ENCODE measurements around the gene CMKLR1. TPM values are rescaled to one million over a fixed set of nuclear protein-coding genes. Genes with fewer than 3 reads are reported as not detected.

Gene CMKLR1
- total and polyA plus RNA-seq, 4 donors: 4.5 to 12.0 (median 5.9) TPM

DNA sequence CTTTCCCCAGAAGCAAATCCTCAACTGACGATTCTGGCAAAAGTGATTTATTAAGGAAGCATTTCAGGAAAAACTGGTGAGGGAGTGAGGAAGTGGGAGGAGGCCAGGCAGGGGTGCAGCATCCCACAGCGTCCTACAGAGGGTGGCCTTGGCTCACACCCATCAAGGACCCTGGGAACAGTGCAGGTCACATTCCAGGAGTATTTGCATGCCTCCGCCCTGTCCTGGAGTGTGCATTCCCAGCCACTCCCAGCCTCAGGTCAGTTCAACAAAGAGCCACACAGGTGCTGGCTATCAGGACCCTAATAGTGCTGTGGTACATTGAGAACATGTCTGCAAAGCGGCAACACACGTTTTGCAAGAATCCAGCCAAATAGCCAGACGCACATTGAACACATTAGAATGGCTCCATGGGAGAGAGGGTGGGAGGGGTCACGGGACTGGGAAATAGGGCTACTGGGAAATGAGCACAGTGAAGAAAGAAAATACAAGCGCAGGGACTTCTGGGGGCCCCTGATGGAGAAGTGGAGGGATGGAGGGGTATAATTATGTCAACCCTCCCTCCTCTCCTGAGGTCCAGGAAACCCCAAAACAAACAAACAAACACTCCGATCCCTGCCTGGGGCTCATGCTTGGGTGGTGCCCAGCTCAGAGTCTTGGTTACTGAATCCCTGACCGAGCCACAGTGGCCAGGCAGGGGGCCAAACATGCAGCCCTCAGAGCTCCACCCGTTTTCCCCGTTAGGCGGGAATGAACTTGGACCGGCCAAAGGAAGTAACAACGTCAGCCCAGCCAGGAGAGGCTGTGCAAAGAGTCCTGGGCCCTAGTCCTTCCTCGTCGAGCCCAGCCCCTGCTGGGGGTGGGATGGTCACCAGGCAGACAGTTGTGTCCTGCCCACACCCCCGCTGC lies 36.5 kb downstream of the CMKLR1 start:
- H3K27me3 ChIP-seq (ENCODE audit: control insufficient read depth, insufficient read depth, low read length): no peaks in the 10 kb centered on the region
- H3K9me3 ChIP-seq (ENCODE audit: control insufficient read depth, insufficient read depth, low read length): no peaks in the 10 kb centered on the region
- peaks cover 36% of the 10 kb centered on the region for H3K4me1 ChIP-seq (ENCODE audit: control insufficient read depth, insufficient read depth, low read length)
- no peaks in the 10 kb centered on the region for H3K36me3 ChIP-seq (ENCODE audit: control insufficient read depth, insufficient read depth, low read length)
- peak overlapping the region; percentile 73 for H3K27ac ChIP-seq (ENCODE audit: low read depth, low read length)
- peak in 1 of 6 donors; percentile 83 for DNase-seq (ENCODE audit: low read depth in 4 of 6, low spot score in 6 of 6)
- H3K4me3 ChIP-seq (ENCODE audit: low read depth, low read length): no peak overlapping the region
- 47% methylated on average over 13 of the region's 18 CpGs for WGBS (ENCODE audit: insufficient coverage)

DNA sequence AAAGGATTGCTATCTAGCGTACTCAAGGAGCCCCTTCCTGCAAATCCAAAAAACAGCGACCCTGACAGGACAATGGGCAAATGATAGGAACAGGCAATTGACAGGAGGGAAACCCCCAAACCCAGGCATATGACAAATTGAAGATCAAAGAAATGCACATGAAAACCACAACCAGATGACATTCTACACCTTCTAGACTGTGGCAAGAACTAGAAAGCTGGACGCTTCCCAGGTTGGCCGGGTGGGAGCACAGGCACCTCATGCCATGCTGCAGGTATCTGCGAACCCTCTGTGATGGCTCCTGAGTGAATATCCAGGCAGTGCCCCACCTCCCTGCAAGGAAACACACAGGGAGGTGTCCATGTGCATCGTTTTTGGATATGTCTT lies 37.1 kb downstream of the CMKLR1 start:
- Histone ChIP-seq H3K4me3 (ENCODE audit: low read depth, low read length) (no peak overlapping the region), H3K27me3 (ENCODE audit: control insufficient read depth, insufficient read depth, low read length) (no peaks in the 10 kb centered on the region), H3K27ac (ENCODE audit: low read depth, low read length) (no peak overlapping the region), H3K9me3 (ENCODE audit: control insufficient read depth, insufficient read depth, low read length) (no peaks in the 10 kb centered on the region), H3K36me3 (ENCODE audit: control insufficient read depth, insufficient read depth, low read length) (no peaks in the 10 kb centered on the region), H3K4me1 (ENCODE audit: control insufficient read depth, insufficient read depth, low read length) (peaks cover 36% of the 10 kb centered on the region)
- WGBS (ENCODE audit: insufficient coverage): 96% methylated on average over 4 of the region's 6 CpGs
- DNase-seq (ENCODE audit: low read depth in 4 of 6, low spot score in 6 of 6): no peak

DNA sequence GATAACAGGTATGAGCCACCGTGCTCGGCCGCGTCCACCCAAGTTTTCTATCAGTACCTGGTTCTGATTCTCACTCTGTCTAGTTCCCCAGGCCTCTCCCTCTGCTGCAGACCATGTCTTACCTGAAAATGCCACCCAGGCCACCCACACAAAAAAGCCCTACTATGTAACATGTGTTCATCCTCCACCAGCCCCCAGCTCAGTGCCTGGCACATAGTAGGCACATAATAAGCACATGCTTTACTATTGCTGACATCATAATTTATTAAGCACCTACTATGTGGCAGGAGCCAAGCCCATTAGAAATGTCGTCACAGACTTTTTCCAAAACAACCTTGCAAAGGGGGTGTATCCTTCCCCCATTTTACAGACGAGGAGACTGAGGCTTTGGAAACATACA lies 37.8 kb downstream of the CMKLR1 start:
- 97% methylated on average over 5 of the region's 6 CpGs for WGBS (ENCODE audit: insufficient coverage)
- Histone ChIP-seq H3K4me3 (ENCODE audit: low read depth, low read length) (no peak overlapping the region), H3K27ac (ENCODE audit: low read depth, low read length) (no peak overlapping the region), H3K4me1 (ENCODE audit: control insufficient read depth, insufficient read depth, low read length) (peaks cover 36% of the 10 kb centered on the region), H3K9me3 (ENCODE audit: control insufficient read depth, insufficient read depth, low read length) (no peaks in the 10 kb centered on the region), H3K36me3 (ENCODE audit: control insufficient read depth, insufficient read depth, low read length) (no peaks in the 10 kb centered on the region), H3K27me3 (ENCODE audit: control insufficient read depth, insufficient read depth, low read length) (no peaks in the 10 kb centered on the region)
- no peak for DNase-seq (ENCODE audit: low read depth in 4 of 6, low spot score in 6 of 6)

DNA sequence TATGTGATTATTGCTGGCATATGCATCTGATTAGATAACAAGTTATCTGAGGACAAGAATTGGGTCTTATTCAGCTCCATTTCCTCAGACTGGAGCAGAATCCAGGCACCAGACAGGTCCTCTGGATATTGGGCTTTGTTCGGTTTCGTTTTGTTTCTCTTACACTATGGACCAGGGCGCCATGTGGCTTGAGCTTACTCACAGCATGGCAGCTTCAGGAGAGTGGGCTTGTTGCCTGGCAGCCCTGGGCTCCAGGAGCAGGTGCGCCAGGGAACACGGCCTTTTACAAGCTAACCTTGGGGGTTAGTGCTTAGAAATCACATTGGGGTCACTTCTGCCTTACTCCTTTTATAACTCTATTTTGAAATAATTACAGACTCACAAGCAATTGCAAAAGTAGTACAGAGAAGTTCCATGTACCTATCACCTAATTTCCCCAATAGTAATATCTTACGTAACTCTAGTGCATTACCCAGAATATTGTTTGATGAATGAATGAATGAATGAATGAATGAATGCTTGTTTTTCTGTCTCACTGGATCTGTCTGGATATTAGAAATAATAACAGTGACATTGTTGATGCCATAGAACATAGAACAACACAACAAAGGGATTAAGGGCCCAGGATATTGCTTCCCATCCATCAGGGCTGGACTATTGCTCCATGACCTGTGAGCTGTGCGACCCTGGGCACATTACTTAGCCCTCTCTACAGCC lies 39.0 kb downstream of the CMKLR1 start:
- H3K27ac ChIP-seq (ENCODE audit: low read depth, low read length): no peak overlapping the region
- no peaks in the 10 kb centered on the region for H3K27me3 ChIP-seq (ENCODE audit: control insufficient read depth, insufficient read depth, low read length)
- H3K4me3 ChIP-seq (ENCODE audit: low read depth, low read length): no peak overlapping the region
- WGBS (ENCODE audit: insufficient coverage): 100% methylated on average over 3 of the region's 7 CpGs
- peaks cover 27% of the 10 kb centered on the region for H3K4me1 ChIP-seq (ENCODE audit: control insufficient read depth, insufficient read depth, low read length)
- H3K9me3 ChIP-seq (ENCODE audit: control insufficient read depth, insufficient read depth, low read length): no peaks in the 10 kb centered on the region
- no peaks in the 10 kb centered on the region for H3K36me3 ChIP-seq (ENCODE audit: control insufficient read depth, insufficient read depth, low read length)
- no peak for DNase-seq (ENCODE audit: low read depth in 4 of 6, low spot score in 6 of 6)

DNA sequence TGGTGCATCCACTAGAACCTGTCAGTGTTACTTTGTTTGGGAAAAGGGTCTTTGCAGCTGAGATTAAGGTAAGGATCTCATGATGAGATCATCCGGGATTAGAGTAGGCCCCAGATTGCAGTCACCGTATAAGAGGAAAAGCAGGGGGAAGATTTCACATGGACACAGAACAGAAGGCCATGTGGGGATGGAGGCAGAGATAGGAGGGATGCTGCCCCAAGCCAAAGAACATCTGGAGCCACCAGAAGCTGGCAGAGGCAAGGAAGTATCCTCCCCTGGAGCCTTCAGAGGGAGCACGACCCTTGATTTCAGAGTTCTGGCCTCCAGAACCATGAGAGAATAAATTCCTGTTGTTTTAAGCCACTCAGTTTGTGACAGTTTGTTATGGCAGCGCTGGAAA lies 39.6 kb downstream of the CMKLR1 start:
- H3K9me3 ChIP-seq (ENCODE audit: control insufficient read depth, insufficient read depth, low read length): no peaks in the 10 kb centered on the region
- no peak overlapping the region for H3K27ac ChIP-seq (ENCODE audit: low read depth, low read length)
- H3K4me1 ChIP-seq (ENCODE audit: control insufficient read depth, insufficient read depth, low read length): peaks cover 22% of the 10 kb centered on the region
- H3K27me3 ChIP-seq (ENCODE audit: control insufficient read depth, insufficient read depth, low read length): no peaks in the 10 kb centered on the region
- no peak for DNase-seq (ENCODE audit: low read depth in 4 of 6, low spot score in 6 of 6)
- no peak overlapping the region for H3K4me3 ChIP-seq (ENCODE audit: low read depth, low read length)
- 89% methylated on average over 3 of the region's 4 CpGs for WGBS (ENCODE audit: insufficient coverage)
- no peaks in the 10 kb centered on the region for H3K36me3 ChIP-seq (ENCODE audit: control insufficient read depth, insufficient read depth, low read length)

DNA sequence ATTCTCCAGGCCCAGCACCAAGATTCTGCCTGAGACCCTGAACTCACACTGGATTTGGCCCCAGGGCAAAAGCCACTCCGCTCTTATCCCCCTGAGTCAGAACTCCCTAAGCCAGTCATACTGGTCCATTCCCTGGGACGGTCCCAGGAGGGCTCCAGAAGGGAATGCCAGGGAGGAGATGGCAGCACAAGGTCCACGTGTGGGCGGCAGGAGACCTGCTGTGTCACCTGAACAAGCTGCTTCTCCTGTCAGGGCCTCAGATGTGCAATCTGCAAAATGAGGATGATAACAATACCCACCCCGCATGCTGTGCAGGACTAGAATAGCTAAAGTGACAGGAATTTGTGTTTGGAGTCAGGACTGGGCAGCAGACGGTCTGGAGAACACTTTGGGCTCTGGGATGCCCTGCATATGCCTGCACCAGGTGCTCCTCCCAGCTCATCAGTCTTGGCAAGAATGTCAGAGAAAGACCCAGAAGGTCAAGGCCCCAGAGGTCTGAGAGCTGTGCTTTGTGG lies 40.3 kb downstream of the CMKLR1 start:
- Histone ChIP-seq H3K27me3 (ENCODE audit: control insufficient read depth, insufficient read depth, low read length) (no peaks in the 10 kb centered on the region), H3K4me3 (ENCODE audit: low read depth, low read length) (no peak overlapping the region), H3K4me1 (ENCODE audit: control insufficient read depth, insufficient read depth, low read length) (peaks cover 17% of the 10 kb centered on the region), H3K27ac (ENCODE audit: low read depth, low read length) (no peak overlapping the region), H3K9me3 (ENCODE audit: control insufficient read depth, insufficient read depth, low read length) (no peaks in the 10 kb centered on the region), H3K36me3 (ENCODE audit: control insufficient read depth, insufficient read depth, low read length) (no peaks in the 10 kb centered on the region)
- no peak for DNase-seq (ENCODE audit: low read depth in 4 of 6, low spot score in 6 of 6)
- WGBS (ENCODE audit: insufficient coverage): 90% methylated on average over 5 of the region's 6 CpGs

DNA sequence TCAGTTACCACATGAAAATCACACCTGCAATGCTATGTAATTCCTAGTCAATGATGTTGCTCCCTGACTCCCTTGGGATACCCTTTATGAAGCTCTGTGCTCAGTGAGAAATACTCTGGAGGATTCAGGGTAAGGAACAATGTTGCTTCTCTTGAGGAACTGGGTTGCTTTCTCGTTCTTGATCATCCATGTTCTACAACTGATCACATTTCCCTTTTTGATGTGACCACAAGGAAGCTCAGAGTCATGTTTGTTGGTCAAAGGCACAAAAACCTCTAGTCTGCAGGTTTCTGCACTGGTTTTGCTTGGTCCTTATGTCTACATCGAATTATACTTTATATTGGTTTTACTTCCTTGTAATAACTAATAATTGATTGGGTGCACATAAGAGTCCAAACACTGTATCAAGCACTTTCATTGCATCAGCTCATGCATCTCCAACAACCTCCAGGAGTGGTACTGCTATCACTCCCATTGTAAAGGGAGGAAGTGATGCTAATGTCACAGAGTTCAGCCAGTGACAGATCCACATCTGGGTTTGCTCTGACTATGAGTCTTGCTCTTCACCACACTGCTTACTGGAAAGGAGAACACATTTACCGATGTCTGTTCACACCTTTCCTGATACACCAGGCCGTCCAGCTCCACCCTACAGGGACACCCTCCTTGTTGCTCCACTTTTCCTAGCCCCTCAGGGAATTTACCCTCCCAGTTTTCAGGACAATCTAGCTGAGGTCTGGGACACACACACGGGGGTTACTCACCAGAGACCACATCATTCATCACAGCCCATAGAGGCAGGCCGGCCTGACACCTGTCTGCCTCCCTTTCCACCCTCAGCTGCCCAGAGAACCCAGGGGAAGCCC lies 41.0 kb downstream of the CMKLR1 start:
- Histone ChIP-seq H3K27me3 (ENCODE audit: control insufficient read depth, insufficient read depth, low read length) (no peaks in the 10 kb centered on the region), H3K9me3 (ENCODE audit: control insufficient read depth, insufficient read depth, low read length) (no peaks in the 10 kb centered on the region), H3K27ac (ENCODE audit: low read depth, low read length) (no peak overlapping the region), H3K4me3 (ENCODE audit: low read depth, low read length) (no peak overlapping the region), H3K4me1 (ENCODE audit: control insufficient read depth, insufficient read depth, low read length) (peaks cover 10% of the 10 kb centered on the region), H3K36me3 (ENCODE audit: control insufficient read depth, insufficient read depth, low read length) (no peaks in the 10 kb centered on the region)
- no peak for DNase-seq (ENCODE audit: low read depth in 4 of 6, low spot score in 6 of 6)
- WGBS (ENCODE audit: insufficient coverage): 76% methylated on average over 3 of the region's 6 CpGs

DNA sequence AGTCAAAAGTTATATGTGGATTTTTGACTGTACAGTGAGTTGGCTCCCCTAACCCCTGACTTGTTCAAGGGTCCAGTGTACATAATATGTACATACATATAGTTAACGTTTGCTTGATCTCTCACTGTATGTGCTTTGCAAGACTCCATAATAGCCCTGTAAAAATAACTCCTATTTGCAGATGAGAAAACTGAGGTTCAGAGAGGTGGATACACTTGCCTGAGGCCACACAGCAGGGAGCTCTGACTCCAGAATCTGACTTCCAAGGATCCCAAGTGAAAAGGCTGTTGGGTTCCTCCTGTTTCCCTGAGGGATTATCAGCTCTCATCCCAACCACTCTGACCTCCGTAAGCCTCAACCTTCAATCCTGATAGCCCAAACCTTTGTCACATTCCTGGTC lies 41.7 kb downstream of the CMKLR1 start:
- Histone ChIP-seq H3K27me3 (ENCODE audit: control insufficient read depth, insufficient read depth, low read length) (no peaks in the 10 kb centered on the region), H3K4me3 (ENCODE audit: low read depth, low read length) (no peak overlapping the region), H3K36me3 (ENCODE audit: control insufficient read depth, insufficient read depth, low read length) (no peaks in the 10 kb centered on the region), H3K4me1 (ENCODE audit: control insufficient read depth, insufficient read depth, low read length) (peaks cover 4% of the 10 kb centered on the region), H3K27ac (ENCODE audit: low read depth, low read length) (no peak overlapping the region), H3K9me3 (ENCODE audit: control insufficient read depth, insufficient read depth, low read length) (no peaks in the 10 kb centered on the region)
- WGBS (ENCODE audit: insufficient coverage): 94% methylated on average over 1 of the region's 2 CpGs
- no peak for DNase-seq (ENCODE audit: low read depth in 4 of 6, low spot score in 6 of 6)

DNA sequence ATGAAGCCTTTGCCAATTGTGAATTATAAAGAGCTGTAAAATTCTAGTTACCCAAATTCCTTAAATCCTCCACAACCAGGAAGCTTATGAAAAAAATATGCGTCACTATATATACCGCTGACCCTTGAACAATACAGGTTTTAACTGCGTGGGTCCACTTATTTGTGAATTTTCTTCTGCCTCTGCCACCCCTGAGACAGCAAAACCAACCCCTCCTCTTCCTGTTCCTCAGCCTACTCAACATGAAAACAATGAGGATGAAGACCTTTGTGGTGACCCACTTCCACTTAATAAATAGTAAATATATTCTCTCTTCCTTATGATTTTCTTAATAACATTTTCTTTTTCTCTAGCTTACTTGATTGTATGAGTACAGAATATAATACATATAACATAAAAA lies 42.2 kb downstream of the CMKLR1 start:
- Histone ChIP-seq H3K27ac (ENCODE audit: low read depth, low read length) (no peak overlapping the region), H3K4me3 (ENCODE audit: low read depth, low read length) (no peak overlapping the region), H3K36me3 (ENCODE audit: control insufficient read depth, insufficient read depth, low read length) (no peaks in the 10 kb centered on the region), H3K4me1 (ENCODE audit: control insufficient read depth, insufficient read depth, low read length) (no peaks in the 10 kb centered on the region), H3K27me3 (ENCODE audit: control insufficient read depth, insufficient read depth, low read length) (no peaks in the 10 kb centered on the region), H3K9me3 (ENCODE audit: control insufficient read depth, insufficient read depth, low read length) (no peaks in the 10 kb centered on the region)
- no CpG with 5 or more reads among the region's 3 CpGs for WGBS (ENCODE audit: insufficient coverage)
- no peak for DNase-seq (ENCODE audit: low read depth in 4 of 6, low spot score in 6 of 6)
